HL-60 (cell line): ENCODE data around the gene KRTAP4-7.

Experiments
- DNase-seq, 2 experiments: peaks; one replicate each; pipeline ENCODE4 v3.0.0-alpha.2; 2010 to 2020; ENCODE audit warnings: low read depth in 1 of 2, low spot score in 1 of 2
- H3K27ac ChIP-seq: fragments of 250-450 bp; sonication (Bioruptor Pico); replicated peaks from 2 replicates; pipeline ENCODE4 v1.5.1; 2020; ENCODE audit warnings: mild to moderate bottlenecking, moderate library complexity
- H3K27me3 ChIP-seq: fragments of 250-450 bp; sonication (Bioruptor Pico); 2 replicates; pipeline ENCODE4 v1.5.1; 2021; ENCODE audit warnings: mild to moderate bottlenecking, moderate library complexity; ENCODE audit not compliant: insufficient read depth, poor library complexity, severe bottlenecking
- H3K4me3 ChIP-seq: replicated peaks from 2 replicates; pipeline ENCODE4 v1.5.1; 2011; ENCODE audit warnings: mild to moderate bottlenecking, control low read depth, low read length; ENCODE audit not compliant: insufficient read depth
- GABPA ChIP-seq: IDR thresholded peaks from 2 replicates; pipeline ENCODE4 v1.6.1; 2012; ENCODE audit warnings: low read depth
- POLR2AphosphoS5 ChIP-seq: IDR thresholded peaks from 2 replicates; pipeline ENCODE4 v1.6.1; 2012; ENCODE audit warnings: low read depth
- SPI1 ChIP-seq: IDR thresholded peaks from 2 replicates; pipeline ENCODE4 v1.6.1; 2012; ENCODE audit warnings: low read depth, mild to moderate bottlenecking, borderline replicate concordance
- TF ChIP-seq, protein P1 (sequence below): IDR thresholded peaks from 2 replicates; pipeline ENCODE4 v1.6.1; 2012; ENCODE audit warnings: low read depth; ENCODE audit not compliant: insufficient replicate concordance
- TF ChIP-seq, protein P2 (sequence below): IDR thresholded peaks from one replicate; pipeline ENCODE4 v1.5.1; 2011; ENCODE audit warnings: low read length, control low read depth, inconsistent platforms; ENCODE audit not compliant: insufficient read depth

KRTAP4-7 gene

DNA sequence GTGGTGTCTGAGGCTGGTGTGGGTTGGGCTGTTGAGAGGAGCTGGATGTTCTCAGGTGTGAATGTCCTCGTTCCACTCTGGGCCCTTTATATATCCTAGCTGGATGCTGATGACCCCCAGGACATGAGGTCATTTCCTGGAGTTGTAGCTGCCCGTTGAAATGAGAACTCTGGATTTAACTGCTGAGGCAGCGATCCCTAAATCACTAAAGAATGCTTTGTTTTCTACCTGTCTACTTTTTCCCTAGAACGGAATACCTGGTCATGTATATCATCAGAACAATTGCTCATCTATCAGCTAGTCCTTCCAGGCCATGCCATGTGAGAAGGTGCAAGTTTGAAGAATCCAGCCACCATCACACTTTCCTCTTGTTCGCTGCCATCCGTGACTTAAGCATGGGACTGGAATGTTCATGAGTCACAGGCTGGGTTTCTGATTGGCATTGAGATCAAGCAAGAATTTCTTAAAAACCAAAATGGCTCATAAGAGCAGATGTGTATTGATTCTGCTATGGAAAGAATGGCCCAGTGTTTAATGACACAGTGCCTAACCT is 23.8 kb upstream of the KRTAP4-7 start, which contains the start of gene KRTAP2-3:
Gene KRTAP2-3, minus strand, starts transcription at position 63 of the 553 bp plus-strand sequence. CDS start 64 bp downstream, outside the sequence.
- TF ChIP-seq POLR2AphosphoS5 (no peak), GABPA (no peak), SPI1 (no peak)
- TF ChIP-seq, protein P1, sequence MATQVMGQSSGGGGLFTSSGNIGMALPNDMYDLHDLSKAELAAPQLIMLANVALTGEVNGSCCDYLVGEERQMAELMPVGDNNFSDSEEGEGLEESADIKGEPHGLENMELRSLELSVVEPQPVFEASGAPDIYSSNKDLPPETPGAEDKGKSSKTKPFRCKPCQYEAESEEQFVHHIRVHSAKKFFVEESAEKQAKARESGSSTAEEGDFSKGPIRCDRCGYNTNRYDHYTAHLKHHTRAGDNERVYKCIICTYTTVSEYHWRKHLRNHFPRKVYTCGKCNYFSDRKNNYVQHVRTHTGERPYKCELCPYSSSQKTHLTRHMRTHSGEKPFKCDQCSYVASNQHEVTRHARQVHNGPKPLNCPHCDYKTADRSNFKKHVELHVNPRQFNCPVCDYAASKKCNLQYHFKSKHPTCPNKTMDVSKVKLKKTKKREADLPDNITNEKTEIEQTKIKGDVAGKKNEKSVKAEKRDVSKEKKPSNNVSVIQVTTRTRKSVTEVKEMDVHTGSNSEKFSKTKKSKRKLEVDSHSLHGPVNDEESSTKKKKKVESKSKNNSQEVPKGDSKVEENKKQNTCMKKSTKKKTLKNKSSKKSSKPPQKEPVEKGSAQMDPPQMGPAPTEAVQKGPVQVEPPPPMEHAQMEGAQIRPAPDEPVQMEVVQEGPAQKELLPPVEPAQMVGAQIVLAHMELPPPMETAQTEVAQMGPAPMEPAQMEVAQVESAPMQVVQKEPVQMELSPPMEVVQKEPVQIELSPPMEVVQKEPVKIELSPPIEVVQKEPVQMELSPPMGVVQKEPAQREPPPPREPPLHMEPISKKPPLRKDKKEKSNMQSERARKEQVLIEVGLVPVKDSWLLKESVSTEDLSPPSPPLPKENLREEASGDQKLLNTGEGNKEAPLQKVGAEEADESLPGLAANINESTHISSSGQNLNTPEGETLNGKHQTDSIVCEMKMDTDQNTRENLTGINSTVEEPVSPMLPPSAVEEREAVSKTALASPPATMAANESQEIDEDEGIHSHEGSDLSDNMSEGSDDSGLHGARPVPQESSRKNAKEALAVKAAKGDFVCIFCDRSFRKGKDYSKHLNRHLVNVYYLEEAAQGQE, result no peak
- TF ChIP-seq, protein P2, sequence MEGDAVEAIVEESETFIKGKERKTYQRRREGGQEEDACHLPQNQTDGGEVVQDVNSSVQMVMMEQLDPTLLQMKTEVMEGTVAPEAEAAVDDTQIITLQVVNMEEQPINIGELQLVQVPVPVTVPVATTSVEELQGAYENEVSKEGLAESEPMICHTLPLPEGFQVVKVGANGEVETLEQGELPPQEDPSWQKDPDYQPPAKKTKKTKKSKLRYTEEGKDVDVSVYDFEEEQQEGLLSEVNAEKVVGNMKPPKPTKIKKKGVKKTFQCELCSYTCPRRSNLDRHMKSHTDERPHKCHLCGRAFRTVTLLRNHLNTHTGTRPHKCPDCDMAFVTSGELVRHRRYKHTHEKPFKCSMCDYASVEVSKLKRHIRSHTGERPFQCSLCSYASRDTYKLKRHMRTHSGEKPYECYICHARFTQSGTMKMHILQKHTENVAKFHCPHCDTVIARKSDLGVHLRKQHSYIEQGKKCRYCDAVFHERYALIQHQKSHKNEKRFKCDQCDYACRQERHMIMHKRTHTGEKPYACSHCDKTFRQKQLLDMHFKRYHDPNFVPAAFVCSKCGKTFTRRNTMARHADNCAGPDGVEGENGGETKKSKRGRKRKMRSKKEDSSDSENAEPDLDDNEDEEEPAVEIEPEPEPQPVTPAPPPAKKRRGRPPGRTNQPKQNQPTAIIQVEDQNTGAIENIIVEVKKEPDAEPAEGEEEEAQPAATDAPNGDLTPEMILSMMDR, result no peak
- Histone ChIP-seq H3K4me3 (no peak within 1 kb of the TSS), H3K27me3 (peaks cover 4% of the 10 kb centered on the region), H3K27ac (no peak within 1 kb of the TSS)
- DNase-seq, result no peak

DNA sequence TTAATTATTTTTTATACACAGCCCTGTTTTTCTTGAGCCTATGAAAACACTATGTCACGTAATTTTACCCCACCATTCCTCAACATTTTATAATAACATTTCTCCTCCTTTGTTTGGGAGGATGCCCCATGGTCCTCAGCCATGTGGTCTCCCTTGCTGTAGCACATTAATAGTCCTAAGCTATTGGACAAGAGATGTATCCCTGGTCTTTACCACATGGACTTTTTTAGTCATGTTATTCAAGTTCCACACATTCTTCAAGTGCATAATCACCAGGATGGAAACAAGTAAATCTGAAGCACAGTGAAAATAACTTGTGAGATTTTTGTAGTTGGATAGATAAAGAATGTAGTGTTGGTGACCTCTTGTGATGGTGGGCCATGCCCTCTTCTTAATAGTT is 22.0 kb upstream of the KRTAP4-7 start:
- TF ChIP-seq, protein P1, result no peak
- Histone ChIP-seq H3K27ac (no peak overlapping the region), H3K4me3 (no peak overlapping the region), H3K27me3 (peaks cover 4% of the 10 kb centered on the region)
- no peak for DNase-seq

DNA sequence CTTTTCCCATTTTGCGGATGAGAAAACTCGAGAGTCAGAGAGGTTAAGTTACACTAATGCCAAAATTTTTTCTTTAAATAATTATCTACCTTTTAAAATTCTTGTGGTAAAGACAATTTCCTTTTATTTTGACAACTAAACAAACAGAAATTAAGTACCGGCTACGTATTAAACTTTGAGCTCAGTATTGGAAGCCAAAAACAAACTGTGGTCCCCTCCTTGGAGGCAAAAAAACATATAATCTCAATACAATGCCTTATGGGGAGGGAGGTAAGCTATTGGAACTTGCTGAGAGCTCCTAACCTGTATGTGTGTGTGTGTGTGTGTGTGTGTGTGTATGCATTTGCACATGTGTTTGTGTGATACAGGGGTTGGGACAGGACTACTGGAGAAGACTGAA is 20.5 kb upstream of the KRTAP4-7 start:
- Histone ChIP-seq H3K27ac (no peak overlapping the region), H3K4me3 (no peak overlapping the region), H3K27me3 (peaks cover 4% of the 10 kb centered on the region)
- no peak for TF ChIP-seq SPI1
- no peak for TF ChIP-seq POLR2AphosphoS5
- TF ChIP-seq, protein P1, result no peak
- TF ChIP-seq, protein P2, result no peak
- TF ChIP-seq GABPA, result no peak
- no peak for DNase-seq
